A673 (cell line): ENCODE results near the gene SCO2.

Source experiments
- CTCF ChIP-seq: fragments of 300-800, 200-600 bp; sonication (generic); conservative IDR thresholded peaks from 2 replicates; pipeline ENCODE4 v1.5.1; 2017; ENCODE audit warnings: low read depth, mild to moderate bottlenecking, antibody characterized with exemption, low read length, moderate library complexity, mixed read lengths
- EZH2 ChIP-seq: fragments of 200-600 bp; sonication (generic); IDR thresholded peaks from 2 replicates; pipeline ENCODE4 v1.6.1; 2017; ENCODE audit warnings: borderline replicate concordance, low read depth, mild to moderate bottlenecking, mixed read lengths, antibody characterized with exemption, low read length; ENCODE audit not compliant: poor library complexity, severe bottlenecking

DNA sequence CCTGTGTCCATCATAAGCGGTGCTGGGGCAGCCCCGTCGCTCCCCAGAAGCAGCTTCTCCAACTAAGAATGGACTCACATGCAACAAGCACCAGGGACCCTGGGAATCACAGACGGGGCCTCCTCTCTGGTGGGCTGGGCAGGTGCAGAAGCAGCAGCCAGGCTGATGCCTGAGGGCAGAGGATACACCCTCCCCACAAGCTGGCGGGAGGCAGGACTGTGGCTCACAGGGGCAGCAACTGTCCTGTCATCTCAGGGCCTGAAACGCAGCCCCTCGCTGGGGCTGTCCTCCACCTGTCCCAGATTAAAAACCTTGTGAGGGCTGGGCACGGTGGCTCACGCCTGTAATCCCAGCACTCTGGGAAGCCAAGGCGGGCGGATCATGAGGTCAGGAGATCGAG is 47.5 kb downstream of the SCO2 start:
- TF ChIP-seq CTCF (no peak), EZH2 (no peak)
